Naive thymus-derived CD4-positive, alpha-beta T cell (primary cell): ENCODE data around the gene CD3G. TPM values are rescaled to one million over a fixed set of nuclear protein-coding genes. Genes with fewer than 3 reads are reported as not detected.
"Not testable (repeated sequence)": the region's sequence is repeated elsewhere in the genome, so short reads cannot be mapped to it uniquely, and the experiment has no call there.

Experiments
- ATAC-seq: fragments of 150-1000 bp; cut with Tn5 transposase; 2 replicates; pipeline ENCODE4 v1.10.0; 2021; ENCODE audit warnings: mild to moderate bottlenecking, moderate library complexity
- CTCF ChIA-PET: fragments of 350-600 bp; sonication (Branson Sonifier 250); formaldehyde crosslinking; loops from one replicate; lab custom pipeline; 2021; ENCODE audit warnings: antibody characterized with exemption; lab: Charles Lee
- POLR2A ChIA-PET: fragments of 350-600 bp; sonication (Branson Sonifier 250); formaldehyde crosslinking; loops from one replicate; lab custom pipeline; 2021; ENCODE audit warnings: antibody characterized with exemption, inconsistent platforms; lab: Charles Lee
- DNase-seq, 9 donors: peaks; one replicate each; pipeline versions ENCODE4 v3.0.0 to v3.0.0-alpha.2; 2020 to 2022; ENCODE audit warnings: mixed read lengths in 1 of 9
- H3K27ac ChIP-seq: one replicate; pipeline ENCODE4 v1.7.0; 2013; ENCODE audit warnings: mild to moderate bottlenecking, low read depth, low read length, moderate library complexity
- H3K27me3 ChIP-seq, 2 donors: one replicate each; pipeline ENCODE4 v1.7.0; 2013; ENCODE audit warnings: low read length in 2 of 2, mild to moderate bottlenecking in 2 of 2, moderate library complexity in 2 of 2; ENCODE audit not compliant: control insufficient read depth in 2 of 2, insufficient read depth in 2 of 2
- H3K36me3 ChIP-seq, 3 experiments: 1 replicate in 2 of 3; 2 replicates in 1 of 3; pipeline ENCODE4 v1.7.0; 2013; ENCODE audit warnings: low read length in 3 of 3, mild to moderate bottlenecking in 3 of 3, moderate library complexity in 1 of 3; ENCODE audit not compliant: insufficient read depth in 3 of 3, control insufficient read depth in 2 of 3
- H3K4me1 ChIP-seq, 2 donors: one replicate each; pipeline ENCODE4 v1.7.0; 2013; ENCODE audit warnings: low read length in 2 of 2, mild to moderate bottlenecking in 2 of 2, moderate library complexity in 1 of 2; ENCODE audit not compliant: control insufficient read depth in 2 of 2, insufficient read depth in 2 of 2
- H3K4me3 ChIP-seq: 2 replicates; pipeline ENCODE4 v1.7.0; 2013; ENCODE audit warnings: mild to moderate bottlenecking, low read length
- H3K9me3 ChIP-seq, 3 experiments: 1 replicate in 2 of 3; 2 replicates in 1 of 3; pipeline ENCODE4 v1.7.0; 2013; ENCODE audit warnings: low read length in 3 of 3; ENCODE audit not compliant: control insufficient read depth in 2 of 3
- H3K27ac Mint-ChIP-seq, 9 donors: one replicate each; pipeline ENCODE4 v1.8.0; 2020 to 2022; ENCODE audit warnings: mixed read lengths in 9 of 9, mild to moderate bottlenecking in 8 of 9, moderate library complexity in 5 of 9, inconsistent platforms in 2 of 9
- H3K27me3 Mint-ChIP-seq, 5 donors: one replicate each; pipeline ENCODE4 v1.8.0; 2021 to 2022; ENCODE audit warnings: mixed read lengths in 5 of 5, mild to moderate bottlenecking in 1 of 5
- H3K36me3 Mint-ChIP-seq, 5 donors: one replicate each; pipeline ENCODE4 v1.8.0; 2020 to 2022; ENCODE audit warnings: mixed read lengths in 5 of 5, mild to moderate bottlenecking in 3 of 5, inconsistent platforms in 1 of 5
- H3K4me1 Mint-ChIP-seq, 7 donors: one replicate each; pipeline ENCODE4 v1.8.0; 2020 to 2022; ENCODE audit warnings: mixed read lengths in 7 of 7, mild to moderate bottlenecking in 3 of 7, inconsistent platforms in 1 of 7
- H3K4me3 Mint-ChIP-seq, 10 donors: one replicate each; pipeline ENCODE4 v1.8.0; 2020 to 2022; ENCODE audit warnings: mild to moderate bottlenecking in 10 of 10, mixed read lengths in 10 of 10, moderate library complexity in 6 of 10, inconsistent platforms in 2 of 10
- H3K9me3 Mint-ChIP-seq, 11 donors: one replicate each; pipeline ENCODE4 v1.8.0; 2020 to 2022; ENCODE audit warnings: mixed read lengths in 11 of 11, mild to moderate bottlenecking in 4 of 11, inconsistent platforms in 1 of 11, moderate library complexity in 1 of 11
- intact Hi-C, 2 donors: fragments of 100-400 bp; cut with micrococcal nuclease; formaldehyde crosslinking; loops; one replicate each; pipeline ENCODE4 v1.15.1; 2023
- polyA plus RNA-seq, 2 donors: library from polyadenylated mRNA; unstranded; fragments of 300-500 nt; fragmentation: Illumina TruSeq; gene quantifications; one replicate each; pipeline ENCODE4 v1.2.3, GENCODE V29; 2021
- total RNA-seq, 6 experiments: library from RNA in 5 of 6; stranded (reverse) in 5 of 6; gene quantifications; 1 replicate in 5 of 6; 2 replicates in 1 of 6; pipeline ENCODE4 v1.2.3 and lab custom pipeline; 2021 to 2026

The CD3G gene
- total and polyA plus RNA-seq, 7 experiments from 2014 or later = 122 to 459 (median 197) TPM

GRCh38 chr11:118398791-118399559, 54.8 kb downstream of the CD3G start:
- H3K9me3 Mint-ChIP-seq = peaks cover 0 to 4% (median 0%) of the 10 kb centered on the region in 11 donors
- Histone ChIP-seq H3K4me1 (peaks cover 37 to 61% of the 10 kb centered on the region in 2 donors), H3K4me3 (peak overlapping the region; percentile 4), H3K36me3 (peaks cover 0 to 32% (median 10%) of the 10 kb centered on the region in 3 experiments), H3K27ac (peak overlapping the region; percentile 97), H3K27me3 (no peaks in the 10 kb centered on the region), H3K9me3 (no peaks in the 10 kb centered on the region)
- ChIA-PET CTCF (interaction anchor here (0.5 to 1.6 kb wide), 6 partner anchors 10 to 121 kb away, joined by 3 to 8 read pairs (median 4); no protein-coding TSS in a partner anchor), POLR2A (interaction anchor here (1.1 to 4.1 kb wide), 10 partner anchors 14 to 95 kb away, joined by 3 to 31 read pairs (median 4); partner anchors contain the start of genes CD3E, KMT2A and UBE4A)
- DNase-seq (peak in 7 of 9 donors; percentile 68 to 92 (median 86)), ATAC-seq (peak; percentile 91)
- peak overlapping the region; percentile 67 to 99 (median 98) for H3K4me3 Mint-ChIP-seq
- peaks cover 5 to 30% (median 13%) of the 10 kb centered on the region in 5 donors for H3K36me3 Mint-ChIP-seq
- peaks cover 34 to 68% (median 51%) of the 10 kb centered on the region in 7 donors for H3K4me1 Mint-ChIP-seq
- H3K27ac Mint-ChIP-seq = peak overlapping the region; percentile 97 to 100 (median 100)
- intact Hi-C loops = loop anchor here (1.0 to 5.0 kb wide), 4 partner anchors 92 to 392 kb away; partner anchors contain the start of genes DDX6 (in 1 of the 2) and MPZL3 (in 1 of the 2)
- H3K27me3 Mint-ChIP-seq = peaks cover 0 to 2% (median 0%) of the 10 kb centered on the region in 5 donors

- peaks cover 39 to 78% (median 71%) of the 10 kb centered on the region in 7 donors for H3K4me1 Mint-ChIP-seq
- peaks cover 0 to 2% (median 0%) of the 10 kb centered on the region in 5 donors for H3K27me3 Mint-ChIP-seq
- peaks cover 6 to 24% (median 10%) of the 10 kb centered on the region in 5 donors for H3K36me3 Mint-ChIP-seq
- CTCF ChIA-PET = interaction anchor here (0.9 to 1.1 kb wide), 4 partner anchors 35 to 87 kb away, joined by 3 to 4 read pairs (median 3); partner anchors contain the start of gene KMT2A
- intact Hi-C loops = loop anchor here (1.0 to 2.0 kb wide), 7 partner anchors 34 to 171 kb away; partner anchors contain the start of genes ARCN1 (in 2 of the 2) and UBE4A (in 2 of the 2)
- Histone ChIP-seq H3K27ac (peak within 1 kb of the TSS; percentile 97), H3K36me3 (peaks cover 0 to 22% (median 10%) of the 10 kb centered on the region in 3 experiments), H3K4me3 (peak within 1 kb of the TSS; percentile 79), H3K4me1 (peaks cover 37 to 58% of the 10 kb centered on the region in 2 donors), H3K9me3 (no peaks in the 10 kb centered on the region), H3K27me3 (no peaks in the 10 kb centered on the region)
- POLR2A ChIA-PET = interaction anchor here (0.6 to 4.1 kb wide), 9 partner anchors 30 to 762 kb away, joined by 3 to 31 read pairs (median 4); partner anchors contain the start of genes CD3E, KMT2A and UBE4A
- H3K4me3 Mint-ChIP-seq = peak within 1 kb of the TSS; percentile 97 to 99 (median 98)
- H3K27ac Mint-ChIP-seq = peak within 1 kb of the TSS; percentile 97 to 100 (median 100)
- peaks cover 0 to 4% (median 0%) of the 10 kb centered on the region in 11 donors for H3K9me3 Mint-ChIP-seq
- ATAC-seq (peak; percentile 71), DNase-seq (peak; percentile 83 to 96 (median 93))
Measured at GRCh38 chr11:118401151-118401879, 57.2 kb downstream of the CD3G start, which contains the start of gene ATP5MG. TSS of gene ATP5MG (plus strand) at chr11:118401606. CDS start at chr11:118401666, 60 bp downstream.

GRCh38 chr11:118401880-118402590, 57.9 kb downstream of the CD3G start:
- Mint-ChIP-seq H3K36me3 (peaks cover 4 to 28% (median 10%) of the 10 kb centered on the region in 5 donors), H3K4me3 (peak overlapping the region; percentile 97 to 99 (median 98)), H3K27me3 (peaks cover 0 to 2% (median 0%) of the 10 kb centered on the region in 5 donors), H3K9me3 (peaks cover 0 to 4% (median 0%) of the 10 kb centered on the region in 11 donors), H3K27ac (peak overlapping the region; percentile 97 to 100 (median 100)), H3K4me1 (peaks cover 42 to 80% (median 78%) of the 10 kb centered on the region in 7 donors)
- Histone ChIP-seq H3K27me3 (no peaks in the 10 kb centered on the region), H3K9me3 (no peaks in the 10 kb centered on the region), H3K4me1 (peaks cover 37 to 53% of the 10 kb centered on the region in 2 donors), H3K4me3 (peak overlapping the region; percentile 79), H3K36me3 (peaks cover 2 to 25% (median 6%) of the 10 kb centered on the region in 3 experiments), H3K27ac (peak overlapping the region; percentile 97)
- no peak for DNase-seq
- intact Hi-C loops = loop anchor here (1.0 to 2.0 kb wide), 7 partner anchors 33 to 171 kb away; partner anchors contain the start of genes ARCN1 (in 2 of the 2) and UBE4A (in 2 of the 2)
- ChIA-PET POLR2A (interaction anchor here (0.6 to 1.8 kb wide), 7 partner anchors 29 to 761 kb away, joined by 3 to 8 read pairs (median 3); partner anchors contain the start of gene KMT2A), CTCF (interaction anchor here (0.6 to 1.5 kb wide), 6 partner anchors 34 to 121 kb away, joined by 3 to 5 read pairs (median 4); partner anchors contain the start of gene KMT2A)
- ATAC-seq = no peak

GRCh38 chr11:118402594-118402993, 58.5 kb downstream of the CD3G start:
- peaks cover 42 to 80% (median 77%) of the 10 kb centered on the region in 7 donors for H3K4me1 Mint-ChIP-seq
- peaks cover 37 to 51% of the 10 kb centered on the region in 2 donors for H3K4me1 ChIP-seq
- H3K4me3 Mint-ChIP-seq = peak overlapping the region; percentile 97 to 99 (median 98)
- H3K27me3 ChIP-seq, ATAC-seq, intact Hi-C loops, H3K9me3 ChIP-seq, DNase-seq, H3K27me3 Mint-ChIP-seq, H3K9me3 Mint-ChIP-seq: not testable (repeated sequence)
- peak overlapping the region; percentile 79 for H3K4me3 ChIP-seq
- POLR2A ChIA-PET = interaction anchor here (0.6 to 2.9 kb wide), 8 partner anchors 28 to 451 kb away, joined by 3 to 16 read pairs (median 4); partner anchors contain the start of gene KMT2A
- peaks cover 4 to 25% (median 10%) of the 10 kb centered on the region in 5 donors for H3K36me3 Mint-ChIP-seq
- CTCF ChIA-PET = interaction anchor here (0.6 to 1.5 kb wide), 5 partner anchors 64 to 659 kb away, joined by 3 to 5 read pairs (median 4); no protein-coding TSS in a partner anchor
- H3K27ac ChIP-seq = peak overlapping the region; percentile 97
- H3K36me3 ChIP-seq = peaks cover 2 to 30% (median 8%) of the 10 kb centered on the region in 3 experiments
- H3K27ac Mint-ChIP-seq = peak overlapping the region in 8 of 9 donors; percentile 32 to 100 (median 98)
